HG03066 (cell line): ENCODE results near the gene PLIN4.
"Not testable (repeated sequence)": the region's sequence is repeated elsewhere in the genome, so short reads cannot be mapped to it uniquely, and the experiment has no call there.

Experiments
- ATAC-seq: cut with Tn5 transposase; IDR thresholded peaks from one replicate; pipeline ENCODE4 v1.9.1; 2021; ENCODE audit warnings: low read depth; ENCODE audit not compliant: unreplicated experiment

The PLIN4 gene, protein sequence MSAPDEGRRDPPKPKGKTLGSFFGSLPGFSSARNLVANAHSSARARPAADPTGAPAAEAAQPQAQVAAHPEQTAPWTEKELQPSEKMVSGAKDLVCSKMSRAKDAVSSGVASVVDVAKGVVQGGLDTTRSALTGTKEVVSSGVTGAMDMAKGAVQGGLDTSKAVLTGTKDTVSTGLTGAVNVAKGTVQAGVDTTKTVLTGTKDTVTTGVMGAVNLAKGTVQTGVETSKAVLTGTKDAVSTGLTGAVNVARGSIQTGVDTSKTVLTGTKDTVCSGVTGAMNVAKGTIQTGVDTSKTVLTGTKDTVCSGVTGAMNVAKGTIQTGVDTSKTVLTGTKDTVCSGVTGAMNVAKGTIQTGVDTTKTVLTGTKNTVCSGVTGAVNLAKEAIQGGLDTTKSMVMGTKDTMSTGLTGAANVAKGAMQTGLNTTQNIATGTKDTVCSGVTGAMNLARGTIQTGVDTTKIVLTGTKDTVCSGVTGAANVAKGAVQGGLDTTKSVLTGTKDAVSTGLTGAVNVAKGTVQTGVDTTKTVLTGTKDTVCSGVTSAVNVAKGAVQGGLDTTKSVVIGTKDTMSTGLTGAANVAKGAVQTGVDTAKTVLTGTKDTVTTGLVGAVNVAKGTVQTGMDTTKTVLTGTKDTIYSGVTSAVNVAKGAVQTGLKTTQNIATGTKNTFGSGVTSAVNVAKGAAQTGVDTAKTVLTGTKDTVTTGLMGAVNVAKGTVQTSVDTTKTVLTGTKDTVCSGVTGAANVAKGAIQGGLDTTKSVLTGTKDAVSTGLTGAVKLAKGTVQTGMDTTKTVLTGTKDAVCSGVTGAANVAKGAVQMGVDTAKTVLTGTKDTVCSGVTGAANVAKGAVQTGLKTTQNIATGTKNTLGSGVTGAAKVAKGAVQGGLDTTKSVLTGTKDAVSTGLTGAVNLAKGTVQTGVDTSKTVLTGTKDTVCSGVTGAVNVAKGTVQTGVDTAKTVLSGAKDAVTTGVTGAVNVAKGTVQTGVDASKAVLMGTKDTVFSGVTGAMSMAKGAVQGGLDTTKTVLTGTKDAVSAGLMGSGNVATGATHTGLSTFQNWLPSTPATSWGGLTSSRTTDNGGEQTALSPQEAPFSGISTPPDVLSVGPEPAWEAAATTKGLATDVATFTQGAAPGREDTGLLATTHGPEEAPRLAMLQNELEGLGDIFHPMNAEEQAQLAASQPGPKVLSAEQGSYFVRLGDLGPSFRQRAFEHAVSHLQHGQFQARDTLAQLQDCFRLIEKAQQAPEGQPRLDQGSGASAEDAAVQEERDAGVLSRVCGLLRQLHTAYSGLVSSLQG (N-terminal part only)

DNA sequence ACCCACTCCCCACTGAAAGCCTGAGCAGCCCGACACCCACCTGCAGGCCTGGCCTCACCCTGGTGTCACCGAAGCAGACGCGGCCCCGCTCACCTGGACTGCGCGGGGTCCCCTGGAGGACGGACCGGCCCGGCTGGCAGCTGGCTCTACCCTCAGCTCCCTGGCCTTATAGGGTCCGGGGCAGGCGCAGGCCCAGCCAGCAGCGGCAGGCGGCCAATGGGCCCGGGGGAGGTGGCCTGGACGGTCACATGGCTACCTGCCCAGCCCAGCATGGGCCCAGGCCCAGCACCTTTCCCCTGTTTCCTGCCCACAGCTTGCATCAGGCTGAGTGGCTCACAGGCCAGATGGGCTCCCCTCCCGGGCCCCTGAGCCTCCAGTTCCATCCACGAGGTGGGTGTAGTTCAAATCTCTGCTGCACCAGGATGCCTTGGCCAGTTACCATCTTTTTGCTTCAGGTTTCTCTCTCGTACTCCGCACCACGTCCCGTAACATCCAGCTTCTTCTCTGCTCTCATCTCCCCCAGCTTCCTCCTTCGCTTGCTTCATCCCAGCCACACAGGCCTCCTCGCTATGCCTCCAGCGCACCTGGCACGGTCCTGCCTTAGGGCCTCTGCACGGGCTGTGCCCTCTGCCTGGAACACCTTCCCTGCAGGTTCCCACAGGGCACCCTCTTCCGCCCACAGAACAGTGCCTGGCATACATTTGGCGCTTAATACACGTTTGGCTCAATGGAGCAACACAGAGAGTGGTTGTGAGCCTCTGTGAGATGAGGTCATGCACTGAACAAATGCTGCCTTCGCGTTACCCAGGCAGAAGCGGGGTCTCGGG, at the start of gene PLIN4:
Gene PLIN4, minus strand, starts transcription at position 142 of the 827 bp plus-strand sequence. CDS start 214 bp downstream, outside the sequence.
- ATAC-seq = no peak

DNA sequence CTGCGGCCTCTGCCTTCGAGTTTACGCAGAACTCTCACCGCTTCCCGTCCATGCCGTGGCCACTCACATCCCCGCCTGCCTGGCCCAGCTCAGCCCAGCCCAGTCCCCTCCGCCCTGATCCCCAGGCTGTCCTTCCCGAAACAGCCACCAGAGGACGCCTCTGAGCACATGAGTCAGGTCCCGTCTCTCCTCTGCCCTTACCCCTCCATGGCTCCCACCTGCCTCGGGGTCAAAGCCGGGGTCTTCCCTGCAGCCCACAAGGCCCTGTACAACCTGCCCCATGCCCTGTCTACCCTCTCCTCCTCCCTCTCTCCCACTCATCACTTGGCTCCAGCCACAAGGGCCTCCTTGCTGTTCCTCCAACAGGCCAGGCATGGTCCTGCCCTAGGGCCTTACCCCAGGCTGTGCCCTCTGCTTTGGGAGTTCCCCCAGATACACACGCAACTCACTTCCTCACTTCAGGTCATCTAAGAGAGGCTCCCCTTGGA, 49.3 kb upstream of the PLIN4 start:
- ATAC-seq = no peak

DNA sequence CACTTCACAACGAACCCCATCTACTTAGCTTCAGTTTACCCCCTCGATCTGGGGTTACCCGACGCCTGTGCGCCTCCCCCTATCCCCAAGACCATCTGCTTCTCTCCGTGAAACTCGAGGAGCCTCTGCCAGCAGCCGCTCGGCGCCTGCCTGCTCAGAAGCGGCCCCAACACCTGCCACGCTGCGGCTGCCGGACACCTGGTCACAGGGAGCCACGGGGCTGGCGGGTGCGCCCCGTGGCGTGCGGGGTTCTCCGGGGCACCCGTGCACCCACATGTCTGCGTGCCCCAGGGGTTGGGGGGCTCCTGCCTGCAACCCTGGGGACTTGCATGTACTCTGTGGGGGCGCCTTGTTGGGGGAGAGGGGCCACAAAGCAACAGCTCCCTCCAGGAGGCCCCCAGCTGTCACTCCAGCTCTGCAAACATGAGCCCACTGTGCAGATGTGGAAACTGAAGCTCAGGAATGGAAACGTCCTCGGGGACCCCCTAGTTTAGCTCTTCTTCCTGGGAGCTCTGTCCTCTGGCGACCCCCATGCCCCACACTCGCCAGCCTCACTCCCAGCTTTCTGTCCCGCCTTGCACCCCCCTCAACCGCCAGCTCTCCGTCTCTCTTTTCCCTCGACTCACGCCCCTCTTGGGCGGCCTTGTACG, 48.2 kb upstream of the PLIN4 start:
- no peak for ATAC-seq

DNA sequence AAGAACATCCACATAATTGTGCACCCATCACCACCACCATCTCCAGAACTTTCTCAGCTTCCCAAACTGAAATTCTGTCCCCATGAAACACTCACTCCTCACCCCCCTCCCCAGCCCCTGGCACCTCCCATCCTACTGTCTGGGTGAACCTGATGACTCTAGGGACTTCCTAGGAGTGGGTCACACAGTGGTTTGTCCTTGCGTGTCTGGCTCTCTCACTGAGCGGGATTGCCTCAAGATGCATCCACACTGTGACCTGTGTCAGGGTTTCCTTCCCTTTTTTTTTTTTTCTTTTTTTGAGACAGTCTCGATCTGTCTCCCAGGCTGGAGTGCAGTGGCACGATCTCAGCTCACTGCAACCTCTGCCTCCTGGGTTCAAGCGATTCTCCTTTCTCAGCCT, 45.3 kb upstream of the PLIN4 start:
- not testable (repeated sequence) for ATAC-seq

DNA sequence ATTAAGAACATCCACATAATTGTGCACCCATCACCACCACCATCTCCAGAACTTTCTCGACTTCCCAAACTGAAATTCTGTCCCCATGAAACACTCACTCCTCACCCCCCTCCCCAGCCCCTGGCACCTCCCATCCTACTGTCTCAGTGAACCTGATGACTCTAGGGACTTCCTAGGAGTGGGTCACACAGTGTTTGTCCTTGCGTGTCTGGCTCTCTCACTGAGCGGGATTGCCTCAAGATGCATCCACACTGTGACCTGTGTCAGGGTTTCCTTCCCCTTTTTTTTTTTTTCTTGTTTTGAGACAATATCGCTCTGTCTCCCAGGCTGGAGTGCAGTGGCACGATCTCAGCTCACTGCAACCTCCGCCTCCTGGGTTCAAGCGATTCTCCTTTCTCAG, 43.8 kb upstream of the PLIN4 start:
- ATAC-seq = not testable (repeated sequence)

DNA sequence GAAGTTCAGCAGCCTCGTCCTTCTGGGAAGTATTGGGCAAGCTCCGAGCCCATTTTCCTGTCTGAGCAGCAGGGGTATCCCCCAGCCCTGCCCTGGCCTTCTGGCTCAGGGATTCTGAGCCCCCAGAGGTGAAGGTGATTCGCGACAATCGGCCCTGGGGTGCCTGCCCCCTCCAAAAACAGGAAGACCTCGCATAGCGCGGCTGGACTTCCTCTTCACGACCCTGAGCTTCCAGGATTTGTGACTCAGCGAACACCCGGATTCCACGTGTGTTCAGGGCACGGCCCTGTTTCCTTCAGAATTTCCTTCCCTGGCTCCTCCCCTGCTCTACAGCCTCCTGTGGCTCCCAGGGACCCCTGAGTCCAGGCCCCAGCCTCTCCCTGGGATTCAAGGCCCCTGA, 41.3 kb upstream of the PLIN4 start, which contains the start of gene SEMA6B:
Gene SEMA6B, minus strand, starts transcription at position 116 of the 400 bp plus-strand sequence. CDS start 1,227 bp downstream, outside the sequence.
- no peak for ATAC-seq

DNA sequence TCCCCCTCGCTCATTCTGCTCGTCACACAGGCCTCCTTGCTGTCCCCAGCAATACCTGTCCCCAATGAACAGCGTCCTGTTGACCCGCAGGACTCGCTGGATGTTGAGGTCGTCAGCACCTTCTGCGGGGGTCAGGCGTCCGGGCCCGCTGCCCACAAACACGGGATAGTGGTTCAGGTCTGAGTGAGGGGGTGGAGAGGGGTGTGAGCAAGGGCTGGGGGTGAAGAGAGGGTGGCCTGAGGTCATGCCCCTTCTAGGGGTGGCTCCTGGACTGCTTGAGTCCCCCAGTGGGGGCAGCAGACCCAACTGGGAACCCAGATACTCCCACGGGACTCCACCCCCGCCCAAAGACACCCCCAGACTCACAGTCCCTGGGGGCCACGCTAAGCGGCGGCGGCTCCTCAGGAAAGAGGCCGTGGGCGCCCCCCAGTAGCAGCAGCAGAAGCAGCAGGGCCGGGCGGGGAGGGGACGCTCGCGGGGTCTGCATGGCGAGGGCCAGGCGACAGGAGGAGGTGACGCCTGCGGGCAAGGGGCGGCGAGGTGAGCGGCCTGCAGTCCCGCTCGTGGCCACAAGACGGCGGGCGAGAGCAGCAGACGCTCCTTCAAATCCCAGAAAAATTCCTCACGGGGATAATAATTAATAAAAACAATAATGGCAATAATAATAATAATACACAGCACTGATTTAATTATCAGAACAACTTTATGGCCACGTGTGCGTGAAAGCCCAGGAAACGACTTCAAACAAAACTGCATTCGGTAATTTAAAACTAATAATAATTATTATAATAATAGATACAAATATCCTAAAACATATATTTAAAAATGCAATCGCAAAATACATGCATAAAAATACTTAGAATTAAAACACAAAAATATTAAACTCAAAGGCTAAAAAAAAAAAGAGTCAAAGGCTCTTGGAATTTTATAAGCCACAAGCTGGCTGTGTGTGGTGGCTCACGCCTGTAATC, 40.0 kb upstream of the PLIN4 start:
- no peak for ATAC-seq

DNA sequence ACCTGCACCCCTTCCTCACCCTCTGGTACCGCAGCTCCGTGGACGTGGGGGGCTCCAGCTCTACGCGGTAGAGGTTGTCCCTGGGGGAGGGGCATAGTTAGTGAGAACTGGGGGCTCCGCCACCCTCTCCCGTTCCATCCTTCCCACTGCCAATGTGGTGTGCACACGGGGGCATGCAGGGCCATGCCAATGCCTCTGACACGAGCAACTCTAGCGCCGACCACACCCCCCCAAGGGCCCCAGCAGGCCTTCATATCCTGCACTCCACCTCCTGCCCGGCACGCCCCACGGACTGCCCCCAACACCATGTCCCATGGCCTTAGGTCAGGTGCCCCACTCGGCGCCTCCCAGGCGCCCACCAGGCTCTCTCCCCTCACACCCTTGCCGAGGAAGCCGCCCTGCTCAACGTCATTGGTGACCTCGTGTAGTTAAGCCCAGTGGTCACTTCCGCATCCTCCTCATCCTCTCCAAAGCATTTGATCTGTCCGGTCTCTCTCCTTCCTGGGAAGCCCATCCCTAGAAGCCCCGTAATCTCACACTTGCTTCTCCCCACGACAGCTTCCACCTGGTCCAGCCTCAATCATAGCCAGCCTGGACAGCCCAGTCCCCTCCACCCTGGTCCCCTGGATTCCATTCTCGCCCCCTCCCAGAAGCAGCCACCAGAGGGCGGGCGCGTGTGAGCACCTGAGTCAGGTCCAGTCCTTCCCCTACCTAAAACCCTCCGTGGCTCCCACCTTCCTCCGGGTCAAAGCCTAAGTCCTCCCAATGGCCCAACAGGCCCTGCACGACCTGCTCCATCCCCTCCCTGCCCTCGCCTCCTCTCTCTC, 39.1 kb upstream of the PLIN4 start:
- no peak for ATAC-seq

DNA sequence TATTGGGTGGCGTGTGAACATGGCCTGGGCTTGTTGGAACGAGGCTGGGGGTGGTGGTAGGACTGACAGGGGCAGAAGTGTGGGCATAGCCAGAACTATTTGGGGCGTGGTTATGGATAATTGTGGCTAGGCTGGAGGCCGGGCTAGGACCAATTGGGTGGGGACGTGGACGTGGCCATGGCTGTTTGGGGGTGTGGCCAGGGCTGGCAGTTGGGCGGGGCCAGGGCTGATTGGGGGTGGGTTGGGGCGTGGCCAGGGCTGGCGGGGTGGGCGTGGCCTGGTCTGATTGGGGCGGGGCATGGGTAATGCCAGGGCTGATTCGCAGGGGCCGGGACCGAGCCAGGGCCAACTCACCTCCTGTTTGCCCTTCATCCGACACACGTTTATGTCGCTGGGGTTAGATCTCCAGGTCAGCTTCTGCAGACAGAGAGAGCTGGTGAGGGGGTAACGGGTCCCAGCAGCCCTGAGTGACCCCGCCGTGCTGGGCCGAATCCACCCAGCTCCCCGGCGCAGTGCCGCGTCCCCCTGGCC, 38.4 kb upstream of the PLIN4 start:
- ATAC-seq = no peak

DNA sequence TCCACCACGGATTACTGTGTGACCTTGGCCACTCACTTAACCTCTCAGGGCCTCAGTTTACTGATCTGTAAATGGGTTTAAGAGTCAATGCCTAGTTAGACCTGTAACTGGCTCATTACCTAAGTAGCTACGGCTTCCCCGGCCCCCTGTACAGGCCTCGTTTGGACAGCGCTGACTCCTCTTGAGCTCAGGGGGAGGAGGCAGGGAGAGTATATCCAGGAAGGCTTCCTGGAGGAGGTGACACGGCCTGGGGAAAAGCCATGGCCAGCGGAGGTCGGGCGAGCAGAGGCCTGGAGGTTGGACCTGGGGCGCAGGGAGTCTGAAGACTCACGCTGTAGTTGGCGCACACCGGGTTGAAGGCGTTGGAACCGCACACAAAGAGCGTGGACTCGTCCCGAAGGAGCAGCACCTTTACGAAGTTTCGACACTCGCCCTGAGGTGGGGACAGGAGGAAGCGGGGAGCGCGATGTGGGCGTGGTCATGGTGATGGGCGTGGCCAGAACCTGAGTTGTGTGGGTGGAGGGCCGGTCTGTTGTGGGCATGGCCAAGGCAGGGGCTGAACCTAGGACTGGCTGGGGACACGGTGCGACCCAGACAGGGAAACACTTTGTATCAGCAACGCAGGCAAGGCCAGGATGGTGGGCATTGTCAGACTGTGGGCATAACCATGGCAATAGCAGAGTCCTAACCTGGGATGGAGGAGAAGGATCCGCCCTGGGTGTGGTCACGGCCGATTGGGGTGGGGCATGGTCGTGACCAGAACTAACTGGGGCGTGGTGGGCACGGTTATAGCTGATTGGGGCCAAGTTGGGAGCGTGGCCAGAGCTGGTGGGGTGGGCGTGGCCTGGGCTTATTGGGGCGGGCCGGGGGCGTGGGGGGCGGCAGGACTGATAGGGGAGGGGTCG, 37.6 kb upstream of the PLIN4 start:
- no peak for ATAC-seq

DNA sequence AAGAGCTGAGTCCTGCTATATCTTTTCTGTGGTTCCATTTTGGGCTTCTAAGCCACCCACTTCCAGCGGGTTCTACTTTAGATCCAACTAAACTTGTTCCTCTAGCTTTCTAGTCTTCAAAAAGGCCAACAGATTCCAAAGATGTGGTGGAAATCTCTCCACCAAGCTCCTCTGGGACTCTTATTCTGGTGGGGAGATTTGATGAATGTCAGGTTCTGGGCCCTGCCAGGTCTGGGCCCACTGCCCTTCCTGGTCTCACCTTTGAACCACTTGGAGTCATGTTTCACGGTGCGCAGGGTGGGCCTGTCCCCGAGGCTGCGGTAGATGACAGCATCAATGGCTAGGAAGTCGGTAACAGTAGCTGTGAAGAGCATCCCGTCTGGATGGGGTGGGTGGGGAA, 36.4 kb upstream of the PLIN4 start:
- no peak for ATAC-seq

DNA sequence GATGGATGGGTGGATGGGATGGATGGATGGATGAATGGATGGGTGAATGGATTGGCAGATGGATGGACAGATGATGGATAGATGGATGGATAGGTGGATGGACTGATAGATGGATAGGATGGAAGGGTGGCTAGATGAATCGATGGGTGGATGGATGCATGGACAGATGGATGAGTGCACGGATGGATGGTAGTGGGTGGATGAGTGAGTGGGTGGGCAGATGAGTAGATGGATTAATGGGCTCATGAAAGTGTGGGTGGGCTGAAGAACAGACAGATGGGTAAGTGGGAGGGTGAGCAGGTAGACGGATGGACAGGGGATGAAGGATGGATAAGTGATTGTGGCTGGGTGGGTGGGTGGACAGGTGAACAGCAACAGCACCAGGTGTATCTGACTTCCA, 35.5 kb upstream of the PLIN4 start:
- no peak for ATAC-seq

DNA sequence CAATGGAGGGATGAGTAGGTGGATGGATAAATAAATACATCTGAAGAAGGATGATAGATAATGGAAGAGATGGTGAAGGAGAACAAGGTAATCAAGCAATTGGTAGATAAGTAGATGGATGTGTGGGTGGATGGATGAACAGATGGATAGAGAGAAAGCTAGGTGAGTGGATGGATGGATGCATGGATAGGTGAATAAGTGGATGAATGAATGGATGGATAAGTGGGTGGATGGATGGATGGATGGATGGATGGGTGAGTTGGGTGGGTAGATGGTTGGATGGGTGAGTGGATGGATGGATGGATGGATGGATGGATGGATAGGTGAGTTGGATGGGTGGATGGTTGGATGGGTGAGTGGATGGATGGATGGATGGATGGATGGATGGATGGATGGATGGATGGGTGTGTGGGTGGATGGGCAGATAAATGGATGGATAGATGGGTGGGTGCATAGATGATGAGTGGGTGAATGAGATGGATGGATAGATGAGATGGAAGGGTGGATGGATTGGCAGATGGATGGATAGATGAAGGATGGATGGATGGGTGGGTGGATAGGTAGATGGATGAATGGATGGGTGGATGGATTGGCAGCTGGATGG, 34.9 kb upstream of the PLIN4 start:
- ATAC-seq = no peak

DNA sequence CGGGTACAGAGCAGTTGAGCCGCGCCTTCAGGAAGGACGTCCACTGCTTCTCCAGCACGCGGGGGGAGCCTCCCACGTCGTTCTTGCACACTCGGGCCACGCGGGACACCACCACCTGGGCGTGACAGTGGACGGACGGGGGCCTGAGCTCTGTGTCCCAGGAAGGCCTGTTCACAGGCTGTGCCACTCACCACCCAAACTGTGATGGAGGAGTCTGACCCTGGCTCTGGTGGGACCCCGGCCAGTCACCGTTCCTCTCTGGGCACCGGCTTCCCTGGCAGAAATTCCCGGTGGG, 34.2 kb upstream of the PLIN4 start:
- no peak for ATAC-seq

DNA sequence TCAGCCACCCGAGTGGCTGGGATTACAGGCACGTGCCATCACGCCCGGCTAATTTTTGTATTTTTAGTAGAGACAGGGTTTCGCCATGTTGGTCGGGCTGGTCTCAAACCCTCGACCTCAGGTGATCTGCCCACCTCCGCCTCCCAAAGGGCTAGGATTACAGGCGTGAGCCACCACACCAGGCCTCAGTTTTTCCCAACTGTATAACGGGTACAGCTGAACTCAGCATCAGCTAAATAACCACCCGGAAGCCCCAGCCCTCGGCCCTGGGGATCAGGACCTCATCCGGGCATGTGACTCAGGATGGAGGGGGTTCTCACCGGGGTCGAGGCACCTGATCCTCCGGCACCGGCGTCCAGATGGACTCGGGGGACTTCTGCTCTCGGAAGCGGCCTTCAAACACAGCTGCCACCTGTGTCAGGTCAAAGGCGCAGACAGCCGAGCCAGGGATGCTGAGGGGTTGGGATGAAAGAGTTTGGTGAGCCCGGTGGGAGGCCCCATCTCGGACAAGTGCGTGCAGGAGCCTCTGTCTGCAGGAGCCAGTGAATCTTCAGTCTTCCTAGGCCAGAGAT, 32.3 kb upstream of the PLIN4 start:
- ATAC-seq = no peak
